Measurements from ENCODE around the gene ZNF212.
"Not testable (repeated sequence)": the region's sequence is repeated elsewhere in the genome, so short reads cannot be mapped to it uniquely, and the experiment has no call there.

ZNF212 gene

GRCh38 chr7:149225656-149226055 is 13.8 kb upstream of the ZNF212 start:
- CTCF ChIA-PET: interaction anchor here (1.5 kb wide), 1 partner anchor 12 kb away, joined by 3 read pairs; no protein-coding TSS in a partner anchor
- TF ChIP-seq CTCF (IDR thresholded peaks at IDR 0.05; ENCODE audit: control extremely low read depth, extremely low read depth, low read depth, missing control alignments): no peak
- POLR2A ChIA-PET: no interaction called here
- no peak for DNase-seq (ENCODE audit: extremely low spot score)

- DNase-seq (ENCODE audit: extremely low spot score); POLR2A ChIA-PET: not testable (repeated sequence)
- CTCF ChIA-PET: interaction anchor here (1.5 kb wide), 1 partner anchor 12 kb away, joined by 3 read pairs; no protein-coding TSS in a partner anchor
Observed at GRCh38 chr7:149226366-149226765, 13.1 kb upstream of the ZNF212 start.

- ChIA-PET POLR2A (no interaction called here), CTCF (interaction anchor here (1.5 kb wide), 1 partner anchor 13 kb away, joined by 3 read pairs; no protein-coding TSS in a partner anchor)
- TF ChIP-seq CTCF (IDR thresholded peaks at IDR 0.05; ENCODE audit: control extremely low read depth, extremely low read depth, low read depth, missing control alignments): no peak
- no peak for DNase-seq (ENCODE audit: extremely low spot score)
Observed at GRCh38 chr7:149226840-149227494, 12.5 kb upstream of the ZNF212 start.

GRCh38 chr7:149228831-149229471 is 10.5 kb upstream of the ZNF212 start:
- TF ChIP-seq CTCF (IDR thresholded peaks at IDR 0.05; ENCODE audit: control extremely low read depth, extremely low read depth, low read depth, missing control alignments): no peak
- CTCF ChIA-PET: interaction anchor here (1.2 to 1.4 kb wide), 2 partner anchors 12 to 34 kb away, joined by 4 to 5 read pairs; partner anchors contain the start of gene ZNF282
- no peak for DNase-seq (ENCODE audit: extremely low spot score)
- POLR2A ChIA-PET: no interaction called here

- CTCF ChIA-PET: interaction anchor here (1.2 to 1.4 kb wide), 2 partner anchors 11 to 34 kb away, joined by 4 to 5 read pairs; partner anchors contain the start of gene ZNF282
- DNase-seq (ENCODE audit: extremely low spot score): no peak
- TF ChIP-seq CTCF (IDR thresholded peaks at IDR 0.05; ENCODE audit: control extremely low read depth, extremely low read depth, low read depth, missing control alignments): no peak
- POLR2A ChIA-PET: no interaction called here
Observed at GRCh38 chr7:149229526-149229925, 9.9 kb upstream of the ZNF212 start.

GRCh38 chr7:149232362-149232761 is 7.1 kb upstream of the ZNF212 start:
- DNase-seq (ENCODE audit: extremely low spot score): no peak
- TF ChIP-seq CTCF (IDR thresholded peaks at IDR 0.05; ENCODE audit: control extremely low read depth, extremely low read depth, low read depth, missing control alignments): no peak
- ChIA-PET CTCF (interaction anchor here (0.9 to 2.0 kb wide), 4 partner anchors 29 to 85 kb away, joined by 3 to 8 read pairs (median 3); partner anchors contain the start of genes ZNF398 and ZNF783), POLR2A (interaction anchor here (0.7 kb wide), 1 partner anchor 355 kb away, joined by 4 read pairs; no protein-coding TSS in a partner anchor)

- CTCF ChIA-PET: interaction anchor here (1.0 to 1.4 kb wide), 4 partner anchors 28 to 86 kb away, joined by 3 read pairs; partner anchors contain the start of genes ZNF398 and ZNF783
- DNase-seq (ENCODE audit: extremely low spot score); POLR2A ChIA-PET: not testable (repeated sequence)
Observed at GRCh38 chr7:149233655-149234204, 5.7 kb upstream of the ZNF212 start.

All from GM10248 (cell line).